Femur (tissue), 1 donor: Measurements from ENCODE around the gene MYBPC3.

Source experiments
- DNase-seq: peaks from one replicate; pipeline ENCODE4 v3.0.0-alpha.2; 2017

Gene MYBPC3

GRCh38 chr11:47314992-47315391 lies 37.5 kb downstream of the MYBPC3 start:
- no peak for DNase-seq

GRCh38 chr11:47308050-47308823 lies 44.3 kb downstream of the MYBPC3 start:
- no peak for DNase-seq

GRCh38 chr11:47306484-47306844 lies 46.0 kb downstream of the MYBPC3 start:
- DNase-seq: no peak

DNA sequence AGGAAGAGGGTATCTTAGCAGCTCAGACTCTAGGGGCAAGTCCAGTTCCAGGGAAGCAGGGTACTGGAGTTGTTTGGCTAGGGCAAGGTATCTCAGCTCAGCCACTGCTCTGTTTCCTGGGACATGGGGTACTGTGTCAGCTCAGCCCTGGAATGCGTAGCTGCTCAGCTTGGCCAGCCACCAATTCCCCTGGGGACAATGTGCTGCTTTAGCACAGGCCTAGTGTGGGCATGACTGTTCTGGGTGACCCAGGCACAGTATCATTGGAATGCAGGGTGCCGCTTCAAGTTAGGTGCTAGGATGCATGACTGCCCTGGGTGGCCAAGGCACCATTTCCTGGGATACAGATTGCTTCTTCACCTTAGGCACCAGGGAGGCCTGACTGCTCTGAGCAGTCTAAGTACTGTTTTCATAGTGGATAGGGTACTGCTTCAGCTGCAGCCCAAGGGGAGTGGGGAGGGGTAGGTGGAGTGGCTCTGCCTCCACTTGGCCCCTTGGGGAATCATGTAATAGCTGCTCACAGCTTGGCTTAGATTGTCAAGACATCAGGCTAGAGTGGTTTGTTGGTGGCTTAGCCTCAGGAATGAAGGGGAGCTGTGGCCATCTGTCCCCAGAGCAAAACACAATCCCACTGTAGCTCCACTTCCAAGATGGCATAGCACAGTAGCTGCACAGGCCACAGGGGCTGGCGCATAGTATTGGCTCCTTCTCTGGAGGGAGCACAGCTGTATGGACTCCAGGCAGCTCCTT lies 46.6 kb downstream of the MYBPC3 start:
- DNase-seq: no peak

- no peak for DNase-seq
These were observed 49.6 kb downstream of the MYBPC3 start for GRCh38 chr11:47302853-47303252.

GRCh38 chr11:47299078-47299477 lies 53.4 kb downstream of the MYBPC3 start:
- no peak for DNase-seq

DNA sequence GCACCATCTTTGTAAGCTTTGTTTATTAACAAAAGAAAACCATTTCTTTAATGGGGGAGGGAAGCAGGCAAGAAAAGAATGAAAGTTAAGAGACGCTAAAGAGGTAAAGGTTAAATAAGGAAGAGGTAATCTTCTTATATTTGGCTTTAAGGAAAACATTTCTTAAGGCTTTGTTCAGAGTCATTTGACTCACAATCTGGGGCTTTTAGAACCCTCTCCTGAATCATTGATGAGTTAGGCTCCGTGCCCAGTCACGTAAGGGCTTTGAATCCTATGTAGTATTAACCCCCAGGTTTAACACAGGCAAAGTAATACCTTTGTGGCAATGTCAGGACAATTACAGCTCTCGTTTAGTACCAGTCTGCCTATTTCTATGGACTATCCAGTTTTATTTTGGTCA lies 56.5 kb downstream of the MYBPC3 start:
- DNase-seq: no peak

- DNase-seq: no peak
These were observed 57.1 kb downstream of the MYBPC3 start for GRCh38 chr11:47295385-47295784.

DNA sequence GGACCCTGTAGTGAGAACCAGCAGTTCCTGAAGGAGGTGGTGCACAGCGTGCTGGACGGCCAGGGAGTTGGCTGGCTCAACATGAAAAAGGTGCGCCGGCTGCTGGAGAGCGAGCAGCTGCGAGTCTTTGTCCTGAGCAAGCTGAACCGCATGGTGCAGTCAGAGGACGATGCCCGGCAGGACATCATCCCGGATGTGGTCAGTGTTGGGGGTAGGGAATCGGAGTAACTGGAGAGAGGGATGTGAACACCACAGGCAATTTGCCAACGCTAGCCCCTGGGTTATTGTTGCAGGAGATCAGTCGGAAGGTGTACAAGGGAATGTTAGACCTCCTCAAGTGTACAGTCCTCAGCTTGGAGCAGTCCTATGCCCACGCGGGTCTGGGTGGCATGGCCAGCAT lies 62.6 kb downstream of the MYBPC3 start:
- no peak for DNase-seq

DNA sequence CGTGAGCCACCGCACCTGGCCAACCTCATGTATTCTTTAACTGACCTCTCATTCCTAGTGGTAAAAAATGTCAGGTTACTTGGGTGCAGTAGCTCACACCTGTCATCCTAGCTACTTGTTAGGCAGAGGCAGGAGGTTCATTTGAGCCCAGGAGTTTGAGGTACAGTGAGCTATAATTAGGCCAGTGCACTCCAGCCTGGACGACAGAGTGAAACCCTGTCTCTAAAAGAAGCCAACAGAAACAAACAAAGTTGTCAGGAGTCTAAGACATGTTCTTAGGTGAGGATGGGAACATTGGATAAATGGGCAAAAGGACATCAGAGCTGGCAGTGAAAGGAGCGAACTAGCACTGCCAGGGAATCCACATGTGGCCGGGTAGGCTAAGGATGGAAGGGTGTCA lies 64.4 kb downstream of the MYBPC3 start:
- DNase-seq: no peak

DNA sequence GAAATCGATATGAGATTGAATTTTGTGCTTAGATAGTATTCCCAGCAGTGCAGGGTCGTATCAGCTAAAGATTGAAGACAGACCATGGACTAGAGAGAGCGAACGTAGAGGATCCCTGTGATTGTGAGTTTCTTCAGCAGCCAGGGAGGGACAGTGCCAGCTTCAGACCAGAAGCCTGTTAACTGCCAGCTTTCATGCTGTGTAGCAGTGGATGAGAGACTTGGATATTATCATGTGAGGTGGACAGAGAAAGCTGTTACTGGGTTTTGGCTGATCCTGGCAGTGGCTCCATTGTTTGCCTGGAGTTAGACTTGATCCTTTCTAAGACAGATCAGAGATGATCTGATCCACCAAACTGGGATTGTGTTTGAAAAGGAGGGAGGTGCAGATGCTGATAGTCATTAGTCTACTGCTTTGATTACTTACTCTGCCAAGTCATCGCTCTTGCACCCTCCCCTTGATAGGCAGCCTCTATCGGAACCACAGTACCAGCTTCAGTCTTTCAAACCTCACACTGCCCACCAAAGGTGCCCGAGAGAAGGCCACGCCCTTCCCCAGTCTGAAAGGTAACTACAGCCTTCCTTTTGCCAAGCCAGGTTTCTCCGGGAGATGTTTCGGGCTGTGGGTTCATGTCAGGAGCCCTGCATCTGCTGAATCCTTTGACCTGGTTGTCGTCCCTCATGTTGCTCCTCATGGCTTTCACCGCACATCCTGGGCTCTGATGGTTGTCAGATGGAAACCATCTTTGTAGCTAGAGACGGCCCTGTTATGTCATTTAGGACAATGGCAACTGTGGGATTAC lies 66.3 kb downstream of the MYBPC3 start:
- no peak for DNase-seq

DNA sequence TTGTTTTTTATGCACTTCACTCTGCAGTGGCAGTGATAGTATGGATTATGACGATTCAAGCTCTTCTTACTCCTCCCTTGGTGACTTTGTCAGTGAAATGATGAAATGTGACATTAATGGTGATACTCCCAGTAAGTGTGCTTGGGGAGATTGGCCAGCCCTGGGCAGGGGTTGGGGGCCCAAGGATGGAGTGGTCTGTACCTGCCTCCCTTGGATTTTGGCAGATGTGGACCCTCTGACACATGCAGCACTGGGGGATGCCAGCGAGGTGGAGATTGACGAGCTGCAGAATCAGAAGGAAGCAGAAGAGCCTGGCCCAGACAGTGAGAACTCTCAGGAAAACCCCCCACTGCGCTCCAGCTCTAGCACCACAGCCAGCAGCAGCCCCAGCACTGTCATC lies 68.4 kb downstream of the MYBPC3 start:
- DNase-seq: no peak

- DNase-seq: no peak
These were observed 70.0 kb downstream of the MYBPC3 start for GRCh38 chr11:47282462-47282861.
